ENCODE results near the gene SLC30A1.
"Not testable (repeated sequence)": the region's sequence is repeated elsewhere in the genome, so short reads cannot be mapped to it uniquely, and the experiment has no call there.

Gene SLC30A1

GRCh38 chr1:211541720-211542477 is 37.1 kb downstream of the SLC30A1 start:
- no peak for TF ChIP-seq CTCF (IDR thresholded peaks at IDR 0.05; ENCODE audit: low read depth, low read length)
- no peak for DNase-seq (ENCODE audit: extremely low read depth, low read depth)

GRCh38 chr1:211541278-211541677 is 37.7 kb downstream of the SLC30A1 start:
- no peak for DNase-seq (ENCODE audit: extremely low read depth, low read depth)
- TF ChIP-seq CTCF (IDR thresholded peaks at IDR 0.05; ENCODE audit: low read depth, low read length), result no peak

GRCh38 chr1:211540824-211541223 is 38.1 kb downstream of the SLC30A1 start:
- DNase-seq (ENCODE audit: extremely low read depth, low read depth), result not testable (repeated sequence)

- TF ChIP-seq CTCF (IDR thresholded peaks at IDR 0.05; ENCODE audit: low read depth, low read length), result no peak
- no peak for DNase-seq (ENCODE audit: extremely low read depth, low read depth)
Observed at GRCh38 chr1:211538287-211538686, 40.7 kb downstream of the SLC30A1 start.

GRCh38 chr1:211537253-211537652 is 41.7 kb downstream of the SLC30A1 start:
- no peak for DNase-seq (ENCODE audit: extremely low read depth, low read depth)
- TF ChIP-seq CTCF (IDR thresholded peaks at IDR 0.05; ENCODE audit: low read depth, low read length), result no peak

GRCh38 chr1:211536606-211537005 is 42.4 kb downstream of the SLC30A1 start:
- no peak for TF ChIP-seq CTCF (IDR thresholded peaks at IDR 0.05; ENCODE audit: low read depth, low read length)
- no peak for DNase-seq (ENCODE audit: extremely low read depth, low read depth)

GRCh38 chr1:211535346-211535745 is 43.6 kb downstream of the SLC30A1 start:
- no peak for DNase-seq (ENCODE audit: extremely low read depth, low read depth)
- TF ChIP-seq CTCF (IDR thresholded peaks at IDR 0.05; ENCODE audit: low read depth, low read length), result no peak

Measured in AG09319 (cell line).